Stimulated activated CD8-positive, alpha-beta memory T cell treated with anti-CD3 and anti-CD28 coated beads, Interleukin-4, amount 100 ng/mL, for 24 hours (primary cell): Measurements from ENCODE around the gene GIGYF2.
"Not testable (repeated sequence)": the region's sequence is repeated elsewhere in the genome, so short reads cannot be mapped to it uniquely, and the experiment has no call there.

ENCODE experiments used
- DNase-seq: peaks from one replicate; pipeline ENCODE4 v3.0.0-alpha.2; 2020; ENCODE audit warnings: low read depth

Gene GIGYF2

GRCh38 chr2:232697059-232697806 is at the start of gene GIGYF2:
TSS of gene GIGYF2 (plus strand) at chr2:232697331. CDS start at chr2:232735198, 37,867 bp downstream.
- DNase-seq: peak; percentile 91

- no peak for DNase-seq
These were observed 48.1 kb upstream of the GIGYF2 start for GRCh38 chr2:232649033-232649432.

GRCh38 chr2:232652505-232652851 is 44.7 kb upstream of the GIGYF2 start:
- no peak for DNase-seq

GRCh38 chr2:232653441-232653840 is 43.7 kb upstream of the GIGYF2 start:
- no peak for DNase-seq

GRCh38 chr2:232655392-232655791 is 41.7 kb upstream of the GIGYF2 start:
- DNase-seq: no peak

GRCh38 chr2:232658217-232658785 is 38.8 kb upstream of the GIGYF2 start:
- no peak for DNase-seq

GRCh38 chr2:232659359-232659758 is 37.8 kb upstream of the GIGYF2 start:
- DNase-seq: no peak

GRCh38 chr2:232662486-232663260 is 34.5 kb upstream of the GIGYF2 start:
- DNase-seq: no peak

- no peak for DNase-seq
These were observed 30.9 kb upstream of the GIGYF2 start for GRCh38 chr2:232666051-232666805.

- DNase-seq: no peak
These were observed 29.0 kb upstream of the GIGYF2 start for GRCh38 chr2:232667989-232668583.

GRCh38 chr2:232668805-232669444 is 28.2 kb upstream of the GIGYF2 start:
- DNase-seq: no peak

GRCh38 chr2:232672588-232672987 is 24.5 kb upstream of the GIGYF2 start:
- no peak for DNase-seq

- no peak for DNase-seq
These were observed 22.6 kb upstream of the GIGYF2 start for GRCh38 chr2:232674491-232674890.

GRCh38 chr2:232675381-232675780 is 21.8 kb upstream of the GIGYF2 start:
- no peak for DNase-seq

- DNase-seq: no peak
These were observed 17.1 kb upstream of the GIGYF2 start for GRCh38 chr2:232680006-232680405.

GRCh38 chr2:232681527-232681926 is 15.6 kb upstream of the GIGYF2 start:
- no peak for DNase-seq

GRCh38 chr2:232683368-232683767 is 13.8 kb upstream of the GIGYF2 start:
- no peak for DNase-seq

GRCh38 chr2:232685391-232685790 is 11.7 kb upstream of the GIGYF2 start:
- DNase-seq: not testable (repeated sequence)

GRCh38 chr2:232687382-232688160 is 9.6 kb upstream of the GIGYF2 start:
- no peak for DNase-seq

GRCh38 chr2:232688201-232688600 is 8.9 kb upstream of the GIGYF2 start:
- no peak for DNase-seq
